Medulla oblongata (tissue), 1 donor: ENCODE data around the gene BRS3.
A peak's percentile ranks its signal among the peaks of the same experiment; 100 is the strongest.

Source experiments
- DNase-seq: peaks from one replicate; pipeline ENCODE4 v3.0.0-alpha.2; 2015; ENCODE audit errors: extremely low spot score

BRS3 gene

GRCh38 chrX:136495043-136495442 lies 7.3 kb downstream of the BRS3 start:
- no peak for DNase-seq

GRCh38 chrX:136496186-136496763 lies 8.5 kb downstream of the BRS3 start:
- DNase-seq = no peak

GRCh38 chrX:136496764-136497555 lies 9.2 kb downstream of the BRS3 start:
- DNase-seq = peak; percentile 75

- DNase-seq = no peak
These were observed 9.9 kb downstream of the BRS3 start, which contains the start of gene HTATSF1 for GRCh38 chrX:136497556-136498052. HTATSF1 (plus strand) TSS chrX:136497592; CDS start chrX:136497685, 93 bp downstream.

GRCh38 chrX:136519069-136519468 lies 31.3 kb downstream of the BRS3 start:
- DNase-seq = no peak

- no peak for DNase-seq
These were observed 36.0 kb downstream of the BRS3 start for GRCh38 chrX:136523770-136524169.

GRCh38 chrX:136525738-136526606 lies 38.2 kb downstream of the BRS3 start:
- peak; percentile 79 for DNase-seq

- no peak for DNase-seq
These were observed 41.0 kb downstream of the BRS3 start for GRCh38 chrX:136528645-136529315.

GRCh38 chrX:136529795-136530194 lies 42.0 kb downstream of the BRS3 start:
- DNase-seq = no peak

GRCh38 chrX:136531951-136532350 lies 44.2 kb downstream of the BRS3 start, which contains the start of gene VGLL1:
VGLL1 (plus strand) TSS chrX:136532215; CDS start chrX:136536021, 3,806 bp downstream.
- DNase-seq = no peak

GRCh38 chrX:136534131-136534530 lies 46.4 kb downstream of the BRS3 start:
- no peak for DNase-seq

GRCh38 chrX:136538811-136539210 lies 51.1 kb downstream of the BRS3 start:
- no peak for DNase-seq

GRCh38 chrX:136540226-136540625 lies 52.5 kb downstream of the BRS3 start:
- DNase-seq = no peak

- DNase-seq = no peak
These were observed 53.5 kb downstream of the BRS3 start for GRCh38 chrX:136541294-136541693.

- no peak for DNase-seq
These were observed 54.5 kb downstream of the BRS3 start for GRCh38 chrX:136542281-136542680.
